MCF 10A (cell line): ENCODE data around the gene DHCR24. TPM values are rescaled to one million over a fixed set of nuclear protein-coding genes. Genes with fewer than 3 reads are reported as not detected.

Experiments
- BruUV-seq: library from RNA; stranded (reverse); fragments of 400-500 nt; replicated peaks from 2 replicates; lab custom pipeline; 2021; lab: Mats Ljungman, UMichigan
- CTCF ChIA-PET: fragments of 300-600 bp; sonication (Branson Sonifier 250); formaldehyde crosslinking; extraction: SDS; loops from one replicate; lab custom pipeline; 2021; ENCODE audit warnings: antibody characterized with exemption, inconsistent platforms; lab: Yijun Ruan, JAX
- POLR2A ChIA-PET: fragments of 300-600, 350-650 bp; sonication (Branson Sonifier 250); formaldehyde crosslinking; extraction: SDS; loops from one replicate; lab custom pipeline; 2020; ENCODE audit warnings: antibody characterized with exemption, inconsistent platforms; lab: Yijun Ruan, JAX
- DNase-seq: peaks from one replicate; pipeline ENCODE4 v3.0.0-alpha.2; 2018; ENCODE audit not compliant: unreplicated experiment
- H3K27ac Mint-ChIP-seq: one replicate; pipeline ENCODE4 v1.8.0; 2022; ENCODE audit warnings: mild to moderate bottlenecking, low read depth, mixed read lengths; ENCODE audit not compliant: unreplicated experiment
- H3K27me3 Mint-ChIP-seq: one replicate; pipeline ENCODE4 v1.8.0; 2022; ENCODE audit warnings: mixed read lengths; ENCODE audit not compliant: insufficient read depth, unreplicated experiment
- H3K36me3 Mint-ChIP-seq: one replicate; pipeline ENCODE4 v1.8.0; 2022; ENCODE audit warnings: mild to moderate bottlenecking, moderate library complexity, mixed read lengths; ENCODE audit not compliant: insufficient read depth, unreplicated experiment
- H3K4me1 Mint-ChIP-seq: one replicate; pipeline ENCODE4 v1.8.0; 2022; ENCODE audit warnings: mixed read lengths; ENCODE audit not compliant: insufficient read depth, unreplicated experiment
- H3K4me3 Mint-ChIP-seq: one replicate; pipeline ENCODE4 v1.8.0; 2022; ENCODE audit warnings: mild to moderate bottlenecking, moderate library complexity, mixed read lengths; ENCODE audit not compliant: unreplicated experiment
- H3K9me3 Mint-ChIP-seq: one replicate; pipeline ENCODE4 v1.8.0; 2022; ENCODE audit warnings: mixed read lengths; ENCODE audit not compliant: unreplicated experiment
- CTCF ChIP-seq: fragments of 200-600 bp; IDR thresholded peaks from one replicate; pipeline ENCODE4 v1.8.0; 2022; ENCODE audit warnings: antibody characterized with exemption, mild to moderate bottlenecking; ENCODE audit not compliant: unreplicated experiment
- intact Hi-C: fragments of 100-400 bp; cut with micrococcal nuclease; formaldehyde crosslinking; loops from 2 replicates; pipeline ENCODE4 v1.14.1; 2022
- total RNA-seq: library from RNA; stranded (reverse); gene quantifications from 2 replicates; pipeline ENCODE4 v1.2.3, GENCODE V29; 2022

DHCR24 gene
- total RNA-seq, 1 experiment from 2014 or later: 135 TPM

- TF ChIP-seq CTCF: no peak
- H3K4me1 Mint-ChIP-seq: no peaks in the 10 kb centered on the region
- no TSS peak for BruUV-seq
- no peak overlapping the region for H3K4me3 Mint-ChIP-seq
- H3K27ac Mint-ChIP-seq: no peak overlapping the region
- H3K36me3 Mint-ChIP-seq: no peaks in the 10 kb centered on the region
- POLR2A ChIA-PET: no interaction called here
- CTCF ChIA-PET: interaction anchor here (0.6 kb wide), 1 partner anchor 730 kb away, joined by 4 read pairs; no protein-coding TSS in a partner anchor
- peaks cover 22% of the 10 kb centered on the region for H3K27me3 Mint-ChIP-seq
- intact Hi-C loops: no loop called here
- H3K9me3 Mint-ChIP-seq: peaks cover 11% of the 10 kb centered on the region
- DNase-seq: no peak
Measured at GRCh38 chr1:54834007-54834541, 52.9 kb downstream of the DHCR24 start.

GRCh38 chr1:54833121-54833520, 53.9 kb downstream of the DHCR24 start:
- peaks cover 12% of the 10 kb centered on the region for H3K9me3 Mint-ChIP-seq
- no peaks in the 10 kb centered on the region for H3K4me1 Mint-ChIP-seq
- DNase-seq: no peak
- no TSS peak for BruUV-seq
- H3K27ac Mint-ChIP-seq: no peak overlapping the region
- ChIA-PET CTCF (interaction anchor here (0.7 kb wide), 2 partner anchors 612 to 1440 kb away, joined by 3 to 4 read pairs; no protein-coding TSS in a partner anchor), POLR2A (no interaction called here)
- no peak overlapping the region for H3K4me3 Mint-ChIP-seq
- H3K36me3 Mint-ChIP-seq: no peaks in the 10 kb centered on the region
- intact Hi-C loops: no loop called here
- H3K27me3 Mint-ChIP-seq: peaks cover 22% of the 10 kb centered on the region
- TF ChIP-seq CTCF: no peak

- POLR2A ChIA-PET: interaction anchor here (0.9 kb wide), 1 partner anchor 11 kb away, joined by 3 read pairs; no protein-coding TSS in a partner anchor
- H3K27ac Mint-ChIP-seq: no peak overlapping the region
- no TSS peak for BruUV-seq
- DNase-seq: no peak
- H3K27me3 Mint-ChIP-seq: peaks cover 11% of the 10 kb centered on the region
- TF ChIP-seq CTCF: no peak
- CTCF ChIA-PET: interaction anchor here (0.5 kb wide), 1 partner anchor 26 kb away, joined by 3 read pairs; the partner anchor contains the start of gene TTC22
- intact Hi-C loops: no loop called here
- H3K9me3 Mint-ChIP-seq: peaks cover 23% of the 10 kb centered on the region
- H3K4me3 Mint-ChIP-seq: no peak overlapping the region
- H3K4me1 Mint-ChIP-seq: no peaks in the 10 kb centered on the region
- peaks cover under 1% of the 10 kb centered on the region for H3K36me3 Mint-ChIP-seq
Measured at GRCh38 chr1:54826226-54826816, 60.7 kb downstream of the DHCR24 start.

- H3K4me1 Mint-ChIP-seq: no peaks in the 10 kb centered on the region
- peaks cover 17% of the 10 kb centered on the region for H3K9me3 Mint-ChIP-seq
- no peak overlapping the region for H3K27ac Mint-ChIP-seq
- DNase-seq: no peak
- intact Hi-C loops: no loop called here
- H3K27me3 Mint-ChIP-seq: peaks cover 5% of the 10 kb centered on the region
- POLR2A ChIA-PET: no interaction called here
- TF ChIP-seq CTCF: no peak
- H3K4me3 Mint-ChIP-seq: no peak overlapping the region
- CTCF ChIA-PET: no interaction called here
- no TSS peak for BruUV-seq
- H3K36me3 Mint-ChIP-seq: peaks cover 5% of the 10 kb centered on the region
Measured at GRCh38 chr1:54825696-54826095, 61.3 kb downstream of the DHCR24 start.
